Astrocyte of the spinal cord (primary cell): ENCODE measurements around the gene OR2C1.

Experiments
- DNase-seq: peaks from one replicate; pipeline ENCODE4 v3.0.0; 2011; ENCODE audit warnings: low read depth, low spot score
- H3K4me3 ChIP-seq: 2 replicates; pipeline ENCODE4 v1.5.1; 2011; ENCODE audit warnings: low read depth, mild to moderate bottlenecking, low read length, moderate library complexity
- CTCF ChIP-seq: IDR thresholded peaks from 2 replicates; pipeline ENCODE4 v1.5.1; 2012; ENCODE audit warnings: low read depth, mild to moderate bottlenecking, low read length, inconsistent platforms
- in situ Hi-C: cut with HindIII; loops from 2 replicates; pipeline ENCODE4 v1.10.0; 2017; ENCODE audit warnings: low sequenced_read_pairs

OR2C1 gene

GRCh38 chr16:3328104-3328503, 27.6 kb upstream of the OR2C1 start:
- in situ Hi-C loops: no loop called here
- H3K4me3 ChIP-seq: no peak overlapping the region
- no peak for TF ChIP-seq CTCF
- DNase-seq: no peak

GRCh38 chr16:3328643-3329042, 27.0 kb upstream of the OR2C1 start:
- no peak for DNase-seq
- in situ Hi-C loops: no loop called here
- no peak for TF ChIP-seq CTCF
- no peak overlapping the region for H3K4me3 ChIP-seq

GRCh38 chr16:3346041-3346440, 9.6 kb upstream of the OR2C1 start:
- in situ Hi-C loops: no loop called here

GRCh38 chr16:3347586-3347985, 8.1 kb upstream of the OR2C1 start:
- in situ Hi-C loops: no loop called here
- H3K4me3 ChIP-seq: no peak overlapping the region
- no peak for TF ChIP-seq CTCF
- no peak for DNase-seq

More at GRCh38 chr16:3346041-3346440, 9.6 kb upstream of the OR2C1 start:
- DNase-seq: no peak
- no peak overlapping the region for H3K4me3 ChIP-seq
- no peak for TF ChIP-seq CTCF

GRCh38 chr16:3348547-3349167, 7.0 kb upstream of the OR2C1 start:
- TF ChIP-seq CTCF: no peak
- in situ Hi-C loops: no loop called here
- no peak overlapping the region for H3K4me3 ChIP-seq
- DNase-seq: no peak

- H3K4me3 ChIP-seq: no peak overlapping the region
- no peak for DNase-seq
- in situ Hi-C loops: no loop called here
- TF ChIP-seq CTCF: no peak
These were observed 6.5 kb upstream of the OR2C1 start for GRCh38 chr16:3349175-3349574.

GRCh38 chr16:3356118-3356517, 429 bp downstream of the OR2C1 start:
- in situ Hi-C loops: no loop called here
- H3K4me3 ChIP-seq: no peak overlapping the region
- TF ChIP-seq CTCF: no peak
- no peak for DNase-seq
